Keratinocyte (primary cell): ENCODE results near the gene SNX13. TPM values are rescaled to one million over a fixed set of nuclear protein-coding genes. Genes with fewer than 3 reads are reported as not detected.

Experiments used
- DNase-seq: peaks from one replicate; pipeline ENCODE4 v3.0.0-alpha.2; 2011; ENCODE audit warnings: low read depth, missing footprints, low spot score
- FAIRE-seq: peaks from 2 replicates; lab custom pipeline; 2011; peaks lifted over from hg19 to GRCh38; lab: Jason Lieb, UNC
- H2AFZ ChIP-seq: 2 replicates; pipeline ENCODE4 v1.6.0; 2012; ENCODE audit warnings: low read length, control low read depth, inconsistent platforms; ENCODE audit not compliant: control insufficient read depth
- H3K27ac ChIP-seq: 2 replicates; pipeline ENCODE4 v1.5.1; 2011; ENCODE audit warnings: low read length; ENCODE audit not compliant: control insufficient read depth, insufficient read depth
- H3K27me3 ChIP-seq: 3 replicates; pipeline ENCODE4 v1.6.0; 2011; ENCODE audit warnings: low read length; ENCODE audit not compliant: control insufficient read depth, insufficient read depth; ENCODE audit errors: extremely low read depth
- H3K36me3 ChIP-seq, 2 experiments: 2 replicates in 1 of 2; 3 replicates in 1 of 2; pipeline ENCODE4 v1.5.1; 2011; ENCODE audit warnings: low read length in 2 of 2, mild to moderate bottlenecking in 1 of 2; ENCODE audit not compliant: control insufficient read depth in 2 of 2, insufficient read depth in 2 of 2; ENCODE audit errors: extremely low read depth in 1 of 2
- H3K4me1 ChIP-seq: 3 replicates; pipeline ENCODE4 v1.5.1; 2011; ENCODE audit warnings: low read length; ENCODE audit not compliant: control insufficient read depth, insufficient read depth; ENCODE audit errors: extremely low read depth
- H3K4me2 ChIP-seq: 3 replicates; pipeline ENCODE4 v1.6.0; 2011; ENCODE audit warnings: low read depth, low read length; ENCODE audit not compliant: control insufficient read depth, insufficient read depth; ENCODE audit errors: extremely low read depth
- H3K4me3 ChIP-seq, 3 experiments: fragments of 200-600 bp in 1 of 3; sonication (generic) in 1 of 3; 2 replicates in 2 of 3; 3 replicates in 1 of 3; pipeline ENCODE4 v1.5.1; 2011 to 2016; ENCODE audit warnings: low read length in 3 of 3, mild to moderate bottlenecking in 3 of 3, control low read depth in 2 of 3, inconsistent platforms in 1 of 3, low read depth in 1 of 3, mixed read lengths in 1 of 3, mixed run types in 1 of 3, moderate library complexity in 1 of 3; ENCODE audit not compliant: control insufficient read depth in 2 of 3, insufficient read depth in 2 of 3; ENCODE audit errors: extremely low read depth in 1 of 3
- H3K79me2 ChIP-seq: 2 replicates; pipeline ENCODE4 v1.6.0; 2012; ENCODE audit warnings: low read length; ENCODE audit not compliant: control insufficient read depth, insufficient read depth
- H3K9ac ChIP-seq: 3 replicates; pipeline ENCODE4 v1.6.0; 2011; ENCODE audit warnings: low read length; ENCODE audit not compliant: control insufficient read depth, insufficient read depth; ENCODE audit errors: extremely low read depth
- H3K9me1 ChIP-seq: 3 replicates; pipeline ENCODE4 v1.6.0; 2011; ENCODE audit warnings: low read length; ENCODE audit not compliant: control insufficient read depth, insufficient read depth; ENCODE audit errors: extremely low read depth
- H3K9me3 ChIP-seq: 2 replicates; pipeline ENCODE4 v1.5.1; 2012; ENCODE audit warnings: low read depth, low read length; ENCODE audit not compliant: control insufficient read depth
- H4K20me1 ChIP-seq: 3 replicates; pipeline ENCODE4 v1.6.0; 2011; ENCODE audit warnings: low read length; ENCODE audit not compliant: control insufficient read depth, insufficient read depth; ENCODE audit errors: extremely low read depth
- EZH2 ChIP-seq: IDR thresholded peaks from one replicate; pipeline ENCODE4 v1.6.1; 2012; ENCODE audit warnings: inconsistent platforms, mild to moderate bottlenecking, low read length, moderate library complexity
- dilution Hi-C: fragments of 300-500 bp; cut with MboI; formaldehyde crosslinking; loops from one replicate; pipeline ENCODE4 v1.7.0; 2020; ENCODE audit warnings: low sequenced_read_pairs; ENCODE audit not compliant: extremely low pct_ligation_motif_present
- polyA plus RNA-seq, 5 experiments: library from polyadenylated mRNA; depleted of rRNA in 3 of 5; stranded (reverse) in 3 of 5; stranded (forward) in 1 of 5; unstranded in 1 of 5; fragments of >200 nt; gene quantifications; 1 replicate in 1 of 5; 2 replicates in 3 of 5; 3 replicates in 1 of 5; pipeline versions ENCODE4 v1.2.1 to v1.2.3, GENCODE V29; 2011 to 2012; ENCODE audit warnings: missing spikeins in 2 of 5, low read depth in 1 of 5, low replicate concordance in 1 of 5
- TF ChIP-seq, protein P1 (sequence below), 3 experiments: IDR thresholded peaks in 1 of 3; conservative IDR thresholded peaks in 1 of 3; optimal IDR thresholded peaks in 1 of 3; 2 replicates in 2 of 3; 3 replicates in 1 of 3; pipeline versions ENCODE3 to v1.5.1; 2011; ENCODE audit warnings: low read length in 3 of 3, mild to moderate bottlenecking in 3 of 3, moderate library complexity in 2 of 3, control low read depth in 1 of 3, inconsistent platforms in 1 of 3; ENCODE audit not compliant: insufficient read depth in 2 of 3; ENCODE audit errors: extremely low read depth in 1 of 3

The SNX13 gene
- polyA plus RNA-seq, 1 donor (not counting 4 experiments of a cell fraction or from before 2014, with no cell fraction given), result 22.6 TPM

DNA sequence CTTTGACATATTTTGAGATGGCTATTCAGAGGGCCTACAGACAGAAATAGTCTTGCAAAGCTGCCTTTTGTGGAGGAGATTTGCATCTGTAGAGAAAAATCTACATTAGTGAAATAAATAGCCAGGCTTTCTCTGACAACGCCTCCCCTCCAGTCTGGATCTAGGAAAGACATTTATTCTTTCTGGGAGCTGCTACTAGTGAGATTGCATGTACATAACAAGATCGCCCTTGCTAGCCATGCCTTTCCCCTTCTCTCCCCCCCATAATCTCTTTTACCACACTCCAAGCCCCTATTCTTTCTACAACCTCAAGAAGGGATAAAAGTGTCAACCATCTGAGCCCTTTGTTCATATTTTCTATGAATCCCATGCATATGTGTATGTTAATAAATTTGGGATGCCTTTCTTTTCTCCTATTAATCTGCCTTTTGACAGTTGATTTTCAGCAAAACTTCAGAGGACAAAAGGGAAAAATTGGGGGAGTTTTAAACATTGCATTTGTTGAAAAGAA is 194.2 kb downstream of the SNX13 start:
- H2AFZ ChIP-seq, result no peak overlapping the region
- H3K79me2 ChIP-seq, result no peaks in the 10 kb centered on the region
- dilution Hi-C loops, result no loop called here
- DNase-seq (no peak), FAIRE-seq (no peak)
- no peak overlapping the region for H3K27ac ChIP-seq
- no peak overlapping the region for H3K9ac ChIP-seq
- no peaks in the 10 kb centered on the region for H3K27me3 ChIP-seq
- H4K20me1 ChIP-seq, result no peaks in the 10 kb centered on the region
- no peaks in the 10 kb centered on the region for H3K4me1 ChIP-seq
- no peaks in the 10 kb centered on the region for H3K9me1 ChIP-seq
- H3K9me3 ChIP-seq, result no peaks in the 10 kb centered on the region
- H3K36me3 ChIP-seq, result no peaks in the 10 kb centered on the region
- no peak overlapping the region for H3K4me2 ChIP-seq
- TF ChIP-seq, protein P1, sequence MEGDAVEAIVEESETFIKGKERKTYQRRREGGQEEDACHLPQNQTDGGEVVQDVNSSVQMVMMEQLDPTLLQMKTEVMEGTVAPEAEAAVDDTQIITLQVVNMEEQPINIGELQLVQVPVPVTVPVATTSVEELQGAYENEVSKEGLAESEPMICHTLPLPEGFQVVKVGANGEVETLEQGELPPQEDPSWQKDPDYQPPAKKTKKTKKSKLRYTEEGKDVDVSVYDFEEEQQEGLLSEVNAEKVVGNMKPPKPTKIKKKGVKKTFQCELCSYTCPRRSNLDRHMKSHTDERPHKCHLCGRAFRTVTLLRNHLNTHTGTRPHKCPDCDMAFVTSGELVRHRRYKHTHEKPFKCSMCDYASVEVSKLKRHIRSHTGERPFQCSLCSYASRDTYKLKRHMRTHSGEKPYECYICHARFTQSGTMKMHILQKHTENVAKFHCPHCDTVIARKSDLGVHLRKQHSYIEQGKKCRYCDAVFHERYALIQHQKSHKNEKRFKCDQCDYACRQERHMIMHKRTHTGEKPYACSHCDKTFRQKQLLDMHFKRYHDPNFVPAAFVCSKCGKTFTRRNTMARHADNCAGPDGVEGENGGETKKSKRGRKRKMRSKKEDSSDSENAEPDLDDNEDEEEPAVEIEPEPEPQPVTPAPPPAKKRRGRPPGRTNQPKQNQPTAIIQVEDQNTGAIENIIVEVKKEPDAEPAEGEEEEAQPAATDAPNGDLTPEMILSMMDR (optimal IDR thresholded peaks at IDR 0.05 in 1 of 3, IDR thresholded peaks at IDR 0.05 in 1 of 3, conservative IDR thresholded peaks at IDR 0.05 in 1 of 3; ENCODE audit: extremely low read depth in 1 of 3, insufficient read depth in 2 of 3, low read length in 3 of 3), result no peak
- no peak for TF ChIP-seq EZH2
- no peak overlapping the region for H3K4me3 ChIP-seq

DNA sequence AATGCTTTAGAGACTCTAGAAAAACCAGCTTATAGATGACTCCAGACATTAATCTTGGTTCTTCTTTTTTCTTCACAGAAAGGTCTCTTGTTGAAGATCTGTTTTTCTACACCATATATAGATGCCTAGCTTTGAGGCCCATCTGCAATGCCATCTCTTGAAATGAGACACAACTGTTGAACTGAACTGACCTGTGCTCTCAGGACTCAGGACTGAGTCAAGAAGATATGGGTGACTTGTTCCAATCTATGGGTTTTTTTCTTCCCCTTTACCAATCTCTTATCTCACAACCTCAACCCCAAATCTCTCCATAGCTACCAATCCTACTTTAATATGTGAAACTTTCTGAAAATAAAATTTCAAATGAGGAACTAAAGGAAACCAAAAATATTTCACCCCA is 194.7 kb downstream of the SNX13 start:
- no peaks in the 10 kb centered on the region for H3K36me3 ChIP-seq
- dilution Hi-C loops, result no loop called here
- FAIRE-seq, result no peak

More for the DNA sequence above, 194.7 kb downstream of the SNX13 start:
- Histone ChIP-seq H3K9ac (no peak overlapping the region), H3K9me1 (no peaks in the 10 kb centered on the region), H3K4me1 (no peaks in the 10 kb centered on the region), H3K27me3 (no peaks in the 10 kb centered on the region), H4K20me1 (no peaks in the 10 kb centered on the region), H3K9me3 (no peaks in the 10 kb centered on the region), H3K4me2 (no peak overlapping the region), H3K27ac (no peak overlapping the region), H2AFZ (no peak overlapping the region), H3K4me3 (no peak overlapping the region), H3K79me2 (no peaks in the 10 kb centered on the region)
- TF ChIP-seq EZH2, result no peak
- TF ChIP-seq, protein P1 (optimal IDR thresholded peaks at IDR 0.05 in 1 of 3, IDR thresholded peaks at IDR 0.05 in 1 of 3, conservative IDR thresholded peaks at IDR 0.05 in 1 of 3; ENCODE audit: extremely low read depth in 1 of 3, insufficient read depth in 2 of 3, low read length in 3 of 3), result no peak
- no peak for DNase-seq
